ENCODE results near the gene CCDC50.

Gene CCDC50

DNA sequence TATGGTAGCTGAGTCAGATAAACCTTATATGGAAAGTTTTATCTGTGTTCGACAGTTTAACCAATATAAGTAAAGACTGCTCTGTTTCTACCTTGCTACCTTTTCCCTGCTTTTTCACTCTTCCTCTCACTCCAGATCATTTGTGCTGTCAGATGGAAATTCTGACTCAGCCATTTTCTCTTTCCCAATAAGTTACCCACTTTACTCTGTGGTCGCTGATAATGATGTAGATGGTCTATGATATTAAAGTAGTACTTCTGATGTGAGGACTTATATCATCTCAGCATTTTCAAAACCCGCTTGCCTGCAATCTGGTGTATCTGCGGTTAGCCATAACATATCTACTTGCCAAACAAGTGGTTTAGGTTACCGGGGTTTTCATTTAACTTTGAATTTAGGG is 16.1 kb downstream of the CCDC50 start:
- no peak for DNase-seq

DNA sequence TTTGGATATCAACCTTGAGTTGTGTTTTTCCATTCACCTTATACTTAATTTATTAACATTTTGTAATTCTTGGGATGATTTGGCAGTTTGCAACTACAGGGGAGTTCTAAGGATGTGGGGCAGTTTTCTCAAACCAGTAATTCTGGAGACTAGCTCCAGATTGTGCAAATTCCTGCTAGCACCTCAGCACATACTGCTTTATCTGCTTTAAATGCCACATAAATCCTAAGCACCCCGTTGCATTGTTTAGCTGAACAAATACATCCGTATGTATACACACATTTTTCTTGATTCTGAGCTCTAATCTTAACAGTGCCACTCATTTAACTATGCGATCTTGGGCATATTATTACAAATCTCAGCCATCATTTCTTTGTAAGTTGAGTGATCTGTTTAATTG is 18.0 kb downstream of the CCDC50 start:
- no peak for DNase-seq

DNA sequence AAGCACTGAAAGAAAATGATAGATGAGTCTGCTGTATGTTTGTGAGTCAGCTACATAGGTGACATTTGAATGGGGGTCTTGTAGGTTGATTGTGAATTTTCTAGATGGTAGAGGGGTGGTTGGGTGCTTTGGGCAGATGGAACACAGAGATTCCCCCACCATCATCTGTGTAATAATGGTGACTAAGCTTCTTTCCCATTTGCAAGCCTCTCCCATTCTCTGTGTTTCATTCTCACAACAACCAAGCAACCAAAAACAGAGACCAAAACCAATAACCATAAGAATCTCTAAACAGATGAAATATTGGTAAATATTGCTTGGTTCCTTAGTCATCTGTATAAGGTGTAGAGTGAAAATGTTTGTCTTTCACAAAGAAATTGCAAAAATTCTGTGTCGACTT is 18.9 kb downstream of the CCDC50 start:
- no peak for DNase-seq

- DNase-seq = no peak
Measured at GRCh38 chr3:191350396-191351090, 21.3 kb downstream of the CCDC50 start.

DNA sequence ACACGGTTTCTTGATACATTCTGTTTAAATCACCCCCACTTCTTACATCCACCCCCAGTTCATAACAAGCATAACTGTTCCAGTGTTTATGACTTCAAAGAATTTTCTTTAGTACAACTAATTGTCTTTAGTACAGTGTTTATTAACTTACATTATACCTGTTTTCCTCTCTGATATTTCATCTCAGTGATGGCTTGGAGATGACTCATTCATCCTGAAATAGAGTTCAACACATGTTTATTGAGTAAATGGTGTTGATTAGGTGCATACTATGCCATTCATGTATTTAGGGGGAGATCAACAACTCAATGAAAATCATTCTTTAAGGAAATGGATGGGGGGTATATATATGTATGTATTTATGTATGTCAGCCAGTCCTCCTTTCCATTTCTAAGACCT is 22.8 kb downstream of the CCDC50 start:
- DNase-seq = no peak

DNA sequence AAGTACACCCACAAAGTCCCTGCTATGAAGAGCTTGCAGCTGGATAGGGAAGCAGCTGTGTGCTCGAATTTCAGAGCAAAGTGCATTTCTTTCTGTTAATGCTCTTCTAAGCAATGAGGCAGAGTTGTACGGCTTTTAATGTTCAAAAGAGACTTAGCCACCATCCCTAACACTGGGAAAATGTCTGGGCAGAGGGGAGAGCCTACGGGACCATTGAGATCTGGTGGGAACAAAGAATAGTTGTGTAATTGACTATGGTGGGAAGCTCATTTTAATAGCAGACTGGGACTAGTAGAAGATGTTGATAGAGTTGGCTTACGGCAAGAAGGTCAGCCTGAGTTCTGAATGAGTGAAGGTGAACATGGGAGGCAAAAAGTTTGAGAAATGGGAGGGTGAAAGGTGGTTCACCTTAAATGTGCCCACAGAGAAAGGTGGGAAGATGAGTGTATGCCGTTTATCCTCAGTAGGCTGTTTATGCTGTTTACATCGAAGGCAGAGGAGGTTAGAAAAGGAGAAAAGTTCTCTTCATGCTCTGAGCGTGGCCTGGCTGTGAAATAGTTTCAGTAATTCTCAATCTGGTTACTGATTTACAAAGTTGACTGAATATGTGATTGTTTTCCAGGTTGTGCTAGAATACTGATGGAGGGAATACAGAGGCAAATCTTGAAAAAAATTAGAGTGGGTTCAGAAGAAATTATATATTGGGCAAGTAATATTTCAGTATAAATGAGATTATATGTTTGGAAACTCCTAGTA is 24.0 kb downstream of the CCDC50 start:
- no peak for DNase-seq

- DNase-seq = no peak
Measured at GRCh38 chr3:191355406-191355805, 26.2 kb downstream of the CCDC50 start.

DNA sequence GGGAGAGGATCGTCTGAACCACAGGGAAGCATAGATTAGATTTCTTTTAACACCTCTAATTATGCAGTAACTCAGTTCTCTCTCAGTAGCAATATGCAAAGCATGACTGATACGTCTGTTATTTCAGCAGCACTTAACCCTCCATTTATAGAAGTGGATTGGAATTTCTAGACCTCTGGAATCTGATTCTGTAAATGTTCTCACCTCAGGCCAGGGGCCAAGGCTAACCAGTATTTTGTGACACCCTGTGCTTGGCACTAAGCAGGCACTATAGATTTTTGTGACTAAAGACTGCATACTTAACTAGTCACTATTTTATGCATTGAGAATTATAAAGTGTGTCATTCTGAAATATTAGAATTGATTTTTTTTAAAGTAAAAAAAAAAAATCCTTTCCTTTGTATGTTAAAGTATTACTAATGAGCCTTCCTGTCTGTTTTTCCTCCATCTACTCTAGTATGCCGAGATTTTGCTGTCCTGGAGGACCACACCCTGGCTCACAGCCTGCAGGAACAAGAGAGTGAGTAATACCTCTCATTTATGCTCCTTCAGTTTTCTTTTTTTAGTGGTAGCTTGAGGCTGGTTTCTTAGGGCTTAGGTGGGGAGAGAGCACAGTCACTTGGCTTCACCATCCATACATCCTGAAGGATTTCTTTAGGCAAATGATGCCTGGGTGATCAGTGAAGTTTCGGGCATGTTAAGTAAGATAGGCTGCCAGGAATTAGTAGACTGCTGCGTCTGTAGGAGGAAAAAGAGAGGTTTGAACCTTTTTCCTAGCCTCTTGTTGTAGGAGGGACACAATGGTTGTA is 27.6 kb downstream of the CCDC50 start:
- no peak for DNase-seq

DNA sequence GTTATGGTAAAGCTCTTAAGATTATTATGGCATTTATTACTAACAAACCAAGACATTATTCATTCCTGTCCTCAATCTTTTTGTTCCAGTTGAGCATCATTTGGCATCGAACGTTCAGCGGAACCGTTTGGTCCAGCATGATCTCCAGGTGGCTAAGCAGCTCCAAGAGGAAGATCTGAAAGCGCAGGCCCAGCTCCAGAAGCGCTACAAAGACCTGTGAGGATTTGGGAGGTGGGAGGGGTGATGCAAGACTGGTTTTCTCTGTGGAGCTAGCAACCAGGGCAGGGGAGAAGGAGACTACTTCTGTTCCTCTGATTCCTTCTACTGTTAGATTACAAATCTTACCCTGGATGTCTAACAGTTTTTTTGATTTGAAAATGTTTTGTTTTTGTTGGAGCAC is 28.7 kb downstream of the CCDC50 start:
- no peak for DNase-seq

GRCh38 chr3:191358929-191359328 is 29.7 kb downstream of the CCDC50 start:
- DNase-seq = no peak

GRCh38 chr3:191360620-191361019 is 31.4 kb downstream of the CCDC50 start:
- DNase-seq = no peak

GRCh38 chr3:191361456-191361855 is 32.3 kb downstream of the CCDC50 start:
- no peak for DNase-seq

GRCh38 chr3:191362037-191362436 is 32.8 kb downstream of the CCDC50 start:
- no peak for DNase-seq

- no peak for DNase-seq
Measured at GRCh38 chr3:191362524-191363090, 33.4 kb downstream of the CCDC50 start.

DNA sequence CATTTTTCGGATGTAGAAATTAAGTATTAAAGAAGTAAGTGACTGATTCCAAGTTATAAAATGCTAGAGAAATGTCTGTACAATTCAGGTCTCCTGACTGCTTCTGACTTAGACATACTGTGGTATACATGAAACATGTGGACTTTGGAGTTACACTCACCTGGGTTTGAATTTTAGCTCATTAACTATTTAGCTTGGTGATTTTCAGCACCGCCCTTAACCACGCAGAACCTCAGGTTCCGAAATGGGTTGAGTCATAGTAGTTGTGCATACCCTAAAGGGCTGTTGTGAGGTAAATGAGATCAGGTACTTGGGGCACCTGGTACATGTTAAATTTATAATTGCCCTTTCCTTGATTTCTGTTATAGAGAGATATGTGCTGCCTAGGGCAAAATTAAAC is 34.0 kb downstream of the CCDC50 start:
- no peak for DNase-seq

GRCh38 chr3:191366675-191367074 is 37.5 kb downstream of the CCDC50 start:
- no peak for DNase-seq

GRCh38 chr3:191368755-191369615 is 39.8 kb downstream of the CCDC50 start:
- DNase-seq = no peak

DNA sequence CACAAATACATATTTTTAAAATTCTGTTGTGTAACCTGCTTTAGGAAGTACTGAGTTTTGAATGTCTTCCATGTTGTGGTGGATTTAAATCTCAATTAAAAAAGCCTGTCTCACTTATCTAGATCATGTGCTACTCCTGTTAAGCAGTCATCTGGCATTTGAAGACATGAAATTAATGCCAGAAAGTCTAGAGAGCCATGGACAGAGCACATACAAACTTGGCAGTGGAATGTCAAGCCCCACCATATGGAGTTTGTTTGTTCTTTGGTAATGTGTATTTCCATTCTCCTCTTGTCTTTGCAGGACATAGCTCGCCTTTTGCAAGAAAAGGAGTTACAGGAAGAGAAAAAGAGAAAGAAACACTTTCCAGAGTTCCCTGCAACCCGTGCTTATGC is 40.4 kb downstream of the CCDC50 start:
- no peak for DNase-seq

GRCh38 chr3:191372122-191372521 is 42.9 kb downstream of the CCDC50 start:
- no peak for DNase-seq

DNA sequence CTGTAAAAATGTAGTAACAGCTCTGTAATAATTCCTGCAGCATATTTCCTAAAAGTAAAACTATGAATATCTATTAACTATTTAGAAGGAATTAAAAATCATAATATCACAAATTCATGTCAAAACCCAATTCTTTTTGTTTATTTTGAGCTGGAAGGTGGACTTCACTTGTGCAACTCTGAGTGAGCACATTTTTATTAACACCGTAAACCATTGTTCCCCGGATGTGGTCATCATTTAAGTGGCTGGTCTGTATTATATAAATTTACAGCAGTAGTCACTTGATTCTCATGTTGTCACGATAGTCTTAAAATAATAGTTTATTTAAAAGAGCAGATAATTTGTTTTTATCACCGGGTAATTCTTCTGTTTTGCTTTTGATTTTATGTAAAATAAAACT is 44.1 kb downstream of the CCDC50 start:
- DNase-seq = no peak
